22Rv1 (cell line): Measurements from ENCODE around the gene BSPRY.

Experiments used
- ZFX ChIP-seq: fragments of 450-650 bp; IDR thresholded peaks from 2 replicates; pipeline ENCODE4 v1.6.1; 2017; ENCODE audit warnings: antibody characterized with exemption, borderline replicate concordance
- TF ChIP-seq, protein P1 (sequence below): fragments of 450-650 bp; IDR thresholded peaks from 2 replicates; pipeline ENCODE4 v1.5.1; 2017; ENCODE audit warnings: mild to moderate bottlenecking

DNA sequence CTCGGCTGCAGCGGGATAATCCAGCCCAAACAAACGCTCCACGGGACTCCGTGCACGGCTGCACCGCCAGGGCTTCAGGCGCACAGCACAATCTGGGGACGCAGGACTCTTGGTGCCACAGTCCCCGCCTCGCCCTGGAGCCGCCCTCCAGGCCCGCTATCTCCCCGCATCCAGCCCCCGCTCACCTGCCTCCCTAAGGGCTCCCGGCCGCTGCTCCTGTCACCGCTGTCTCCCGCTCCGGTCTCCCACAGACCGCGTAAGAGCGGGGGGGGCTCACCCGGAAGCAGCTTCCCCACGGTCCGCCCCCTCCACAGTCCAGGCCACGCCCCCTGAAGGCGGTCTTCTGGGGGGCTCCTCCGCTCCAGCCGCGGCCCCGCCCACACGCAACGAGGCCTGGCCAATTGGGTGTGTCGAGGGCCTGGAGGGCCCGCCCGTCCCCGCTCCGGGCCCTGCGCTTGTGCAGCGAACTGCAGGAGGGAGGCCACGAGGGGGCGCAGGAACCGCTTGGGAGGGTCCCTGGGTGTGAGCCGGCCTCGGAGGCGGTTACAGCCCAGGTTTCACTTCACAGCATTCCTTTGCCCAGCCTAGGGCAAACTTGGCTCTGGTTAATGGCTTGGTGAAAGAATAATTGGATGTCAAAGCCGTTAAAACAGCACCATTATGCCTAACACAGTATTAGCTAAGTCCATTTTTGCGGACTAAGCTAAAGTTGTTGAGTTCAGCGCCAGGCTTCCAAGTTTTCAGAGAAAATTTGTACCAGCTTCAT, 51.9 kb downstream of the BSPRY start, which contains the start of gene ALAD:
- TF ChIP-seq, protein P1, sequence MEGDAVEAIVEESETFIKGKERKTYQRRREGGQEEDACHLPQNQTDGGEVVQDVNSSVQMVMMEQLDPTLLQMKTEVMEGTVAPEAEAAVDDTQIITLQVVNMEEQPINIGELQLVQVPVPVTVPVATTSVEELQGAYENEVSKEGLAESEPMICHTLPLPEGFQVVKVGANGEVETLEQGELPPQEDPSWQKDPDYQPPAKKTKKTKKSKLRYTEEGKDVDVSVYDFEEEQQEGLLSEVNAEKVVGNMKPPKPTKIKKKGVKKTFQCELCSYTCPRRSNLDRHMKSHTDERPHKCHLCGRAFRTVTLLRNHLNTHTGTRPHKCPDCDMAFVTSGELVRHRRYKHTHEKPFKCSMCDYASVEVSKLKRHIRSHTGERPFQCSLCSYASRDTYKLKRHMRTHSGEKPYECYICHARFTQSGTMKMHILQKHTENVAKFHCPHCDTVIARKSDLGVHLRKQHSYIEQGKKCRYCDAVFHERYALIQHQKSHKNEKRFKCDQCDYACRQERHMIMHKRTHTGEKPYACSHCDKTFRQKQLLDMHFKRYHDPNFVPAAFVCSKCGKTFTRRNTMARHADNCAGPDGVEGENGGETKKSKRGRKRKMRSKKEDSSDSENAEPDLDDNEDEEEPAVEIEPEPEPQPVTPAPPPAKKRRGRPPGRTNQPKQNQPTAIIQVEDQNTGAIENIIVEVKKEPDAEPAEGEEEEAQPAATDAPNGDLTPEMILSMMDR = peak; percentile 99
- no peak for TF ChIP-seq ZFX
